SK-N-SH (cell line): ENCODE results near the gene SRGAP1.

Source experiments
- EZH2phosphoT487 ChIP-seq: fragments of 200-600 bp; sonication (generic); IDR thresholded peaks from 2 replicates; pipeline ENCODE4 v1.6.1; 2017; ENCODE audit warnings: low read depth, mixed run types, mild to moderate bottlenecking, antibody characterized with exemption, moderate library complexity, borderline replicate concordance
- NFIC ChIP-seq: IDR thresholded peaks from 2 replicates; pipeline ENCODE4 v1.4.0; 2012; ENCODE audit warnings: borderline replicate concordance
- POLR2AphosphoS5 ChIP-seq: IDR thresholded peaks from 2 replicates; pipeline ENCODE4 v1.6.1; 2012; ENCODE audit warnings: low read depth, low read length
- TF ChIP-seq, protein P1 (sequence below): fragments of 150-350 bp; IDR thresholded peaks from 2 replicates; pipeline ENCODE4 v1.6.1; 2016; ENCODE audit warnings: mild to moderate bottlenecking, low read depth, low read length
- TF ChIP-seq, protein P2 (sequence below): fragments of 200-600 bp; sonication (generic); IDR thresholded peaks from 2 replicates; pipeline ENCODE4 v1.6.1; 2017; ENCODE audit warnings: antibody characterized with exemption, mild to moderate bottlenecking, moderate library complexity
- TF ChIP-seq, protein P3 (sequence below): fragments of 150-350 bp; IDR thresholded peaks from 2 replicates; pipeline ENCODE4 v1.6.1; 2017; ENCODE audit warnings: antibody characterized with exemption, low read length, low read depth, borderline replicate concordance

DNA sequence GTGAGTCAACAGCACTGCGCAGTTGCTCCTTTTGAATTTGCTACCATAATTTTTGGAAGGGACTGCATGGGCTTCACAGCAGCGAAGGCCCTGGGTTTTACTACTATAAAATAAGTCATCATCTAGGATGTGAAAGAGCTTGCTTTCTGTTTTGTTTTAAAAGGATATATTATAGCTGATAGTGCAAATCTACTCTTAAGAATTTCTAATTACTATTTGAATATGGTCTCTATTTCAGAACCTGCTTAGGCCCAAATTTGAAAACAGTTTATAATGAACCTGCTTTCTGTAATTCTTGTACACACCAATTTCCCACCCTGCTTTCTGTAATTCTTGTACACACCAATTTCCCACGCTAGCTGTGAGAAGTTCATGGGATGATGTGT lies 73.0 kb downstream of the SRGAP1 start:
- TF ChIP-seq, protein P1, sequence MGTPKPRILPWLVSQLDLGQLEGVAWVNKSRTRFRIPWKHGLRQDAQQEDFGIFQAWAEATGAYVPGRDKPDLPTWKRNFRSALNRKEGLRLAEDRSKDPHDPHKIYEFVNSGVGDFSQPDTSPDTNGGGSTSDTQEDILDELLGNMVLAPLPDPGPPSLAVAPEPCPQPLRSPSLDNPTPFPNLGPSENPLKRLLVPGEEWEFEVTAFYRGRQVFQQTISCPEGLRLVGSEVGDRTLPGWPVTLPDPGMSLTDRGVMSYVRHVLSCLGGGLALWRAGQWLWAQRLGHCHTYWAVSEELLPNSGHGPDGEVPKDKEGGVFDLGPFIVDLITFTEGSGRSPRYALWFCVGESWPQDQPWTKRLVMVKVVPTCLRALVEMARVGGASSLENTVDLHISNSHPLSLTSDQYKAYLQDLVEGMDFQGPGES, result no peak
- TF ChIP-seq, protein P2, sequence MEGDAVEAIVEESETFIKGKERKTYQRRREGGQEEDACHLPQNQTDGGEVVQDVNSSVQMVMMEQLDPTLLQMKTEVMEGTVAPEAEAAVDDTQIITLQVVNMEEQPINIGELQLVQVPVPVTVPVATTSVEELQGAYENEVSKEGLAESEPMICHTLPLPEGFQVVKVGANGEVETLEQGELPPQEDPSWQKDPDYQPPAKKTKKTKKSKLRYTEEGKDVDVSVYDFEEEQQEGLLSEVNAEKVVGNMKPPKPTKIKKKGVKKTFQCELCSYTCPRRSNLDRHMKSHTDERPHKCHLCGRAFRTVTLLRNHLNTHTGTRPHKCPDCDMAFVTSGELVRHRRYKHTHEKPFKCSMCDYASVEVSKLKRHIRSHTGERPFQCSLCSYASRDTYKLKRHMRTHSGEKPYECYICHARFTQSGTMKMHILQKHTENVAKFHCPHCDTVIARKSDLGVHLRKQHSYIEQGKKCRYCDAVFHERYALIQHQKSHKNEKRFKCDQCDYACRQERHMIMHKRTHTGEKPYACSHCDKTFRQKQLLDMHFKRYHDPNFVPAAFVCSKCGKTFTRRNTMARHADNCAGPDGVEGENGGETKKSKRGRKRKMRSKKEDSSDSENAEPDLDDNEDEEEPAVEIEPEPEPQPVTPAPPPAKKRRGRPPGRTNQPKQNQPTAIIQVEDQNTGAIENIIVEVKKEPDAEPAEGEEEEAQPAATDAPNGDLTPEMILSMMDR, result no peak
- TF ChIP-seq, protein P3, sequence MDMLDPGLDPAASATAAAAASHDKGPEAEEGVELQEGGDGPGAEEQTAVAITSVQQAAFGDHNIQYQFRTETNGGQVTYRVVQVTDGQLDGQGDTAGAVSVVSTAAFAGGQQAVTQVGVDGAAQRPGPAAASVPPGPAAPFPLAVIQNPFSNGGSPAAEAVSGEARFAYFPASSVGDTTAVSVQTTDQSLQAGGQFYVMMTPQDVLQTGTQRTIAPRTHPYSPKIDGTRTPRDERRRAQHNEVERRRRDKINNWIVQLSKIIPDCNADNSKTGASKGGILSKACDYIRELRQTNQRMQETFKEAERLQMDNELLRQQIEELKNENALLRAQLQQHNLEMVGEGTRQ, result no peak
- TF ChIP-seq EZH2phosphoT487 (no peak), POLR2AphosphoS5 (no peak), NFIC (no peak)
